ENCODE measurements around the gene PNPLA3.

The PNPLA3 gene

DNA sequence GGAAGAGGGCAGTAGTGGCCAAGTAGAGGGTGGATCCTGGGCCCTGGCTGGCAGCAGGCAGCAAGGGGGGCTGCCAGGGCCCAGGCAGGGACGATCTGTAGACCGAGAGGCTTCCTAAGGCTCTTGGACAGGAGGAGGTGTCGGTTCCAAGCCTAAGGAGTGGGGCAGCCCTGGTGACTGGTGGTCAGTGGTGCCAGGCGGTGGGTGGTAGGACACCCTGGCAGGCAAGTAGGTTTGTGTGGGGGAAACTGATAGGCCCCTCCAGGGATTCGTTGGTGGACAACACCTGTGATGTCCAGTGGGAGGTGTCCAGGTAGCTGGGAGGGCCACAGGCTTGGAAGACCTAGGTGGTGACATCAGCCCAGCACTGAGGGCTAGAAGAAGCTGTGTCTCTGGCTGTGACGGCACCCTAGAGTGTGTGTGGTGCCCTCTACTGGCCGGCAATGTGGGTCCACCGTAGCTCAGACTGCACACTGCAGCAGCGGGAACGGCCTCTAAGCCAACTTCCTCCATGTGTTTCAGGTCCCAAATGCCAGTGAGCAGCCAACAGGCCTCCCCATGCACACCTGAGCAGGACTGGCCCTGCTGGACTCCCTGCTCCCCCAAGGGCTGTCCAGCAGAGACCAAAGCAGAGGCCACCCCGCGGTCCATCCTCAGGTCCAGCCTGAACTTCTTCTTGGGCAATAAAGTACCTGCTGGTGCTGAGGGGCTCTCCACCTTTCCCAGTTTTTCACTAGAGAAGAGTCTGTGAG, 22.2 kb downstream of the PNPLA3 start:
- H3K9me3 ChIP-seq (ENCODE audit: control insufficient read depth, insufficient read depth, low read length): no peaks in the 10 kb centered on the region
- no peaks in the 10 kb centered on the region for H3K36me3 ChIP-seq (ENCODE audit: control insufficient read depth, low read length)
- H3K4me1 ChIP-seq (ENCODE audit: control insufficient read depth, low read length): peaks cover 3% of the 10 kb centered on the region; the same call in 1 of the 2 replicates
- no peaks in the 10 kb centered on the region for H3K79me2 ChIP-seq (ENCODE audit: control insufficient read depth, low read length)
- no peaks in the 10 kb centered on the region for H4K20me1 ChIP-seq (ENCODE audit: control insufficient read depth, insufficient read depth, low read depth, low read length)
- H3K9me2 ChIP-seq (replicated peaks; ENCODE audit: control insufficient read depth, low read length): no peaks in the 10 kb centered on the region
- no peak overlapping the region for H3K27ac ChIP-seq (ENCODE audit: low read depth, low read length)
- TF ChIP-seq EZH2phosphoT487 (IDR thresholded peaks at IDR 0.05; ENCODE audit: borderline replicate concordance, low read length): no peak
- TF ChIP-seq, protein P1, sequence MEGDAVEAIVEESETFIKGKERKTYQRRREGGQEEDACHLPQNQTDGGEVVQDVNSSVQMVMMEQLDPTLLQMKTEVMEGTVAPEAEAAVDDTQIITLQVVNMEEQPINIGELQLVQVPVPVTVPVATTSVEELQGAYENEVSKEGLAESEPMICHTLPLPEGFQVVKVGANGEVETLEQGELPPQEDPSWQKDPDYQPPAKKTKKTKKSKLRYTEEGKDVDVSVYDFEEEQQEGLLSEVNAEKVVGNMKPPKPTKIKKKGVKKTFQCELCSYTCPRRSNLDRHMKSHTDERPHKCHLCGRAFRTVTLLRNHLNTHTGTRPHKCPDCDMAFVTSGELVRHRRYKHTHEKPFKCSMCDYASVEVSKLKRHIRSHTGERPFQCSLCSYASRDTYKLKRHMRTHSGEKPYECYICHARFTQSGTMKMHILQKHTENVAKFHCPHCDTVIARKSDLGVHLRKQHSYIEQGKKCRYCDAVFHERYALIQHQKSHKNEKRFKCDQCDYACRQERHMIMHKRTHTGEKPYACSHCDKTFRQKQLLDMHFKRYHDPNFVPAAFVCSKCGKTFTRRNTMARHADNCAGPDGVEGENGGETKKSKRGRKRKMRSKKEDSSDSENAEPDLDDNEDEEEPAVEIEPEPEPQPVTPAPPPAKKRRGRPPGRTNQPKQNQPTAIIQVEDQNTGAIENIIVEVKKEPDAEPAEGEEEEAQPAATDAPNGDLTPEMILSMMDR (IDR thresholded peaks at IDR 0.05; ENCODE audit: low read depth, low read length, poor library complexity, severe bottlenecking): peak; percentile 95
- H3K4me2 ChIP-seq (ENCODE audit: low read length): peak overlapping the region; percentile 12; the same call in 1 of the 2 replicates
- peaks cover 8% of the 10 kb centered on the region; the same call in 1 of the 2 replicates for H3K27me3 ChIP-seq (ENCODE audit: control insufficient read depth, low read length)
- H3F3A ChIP-seq (ENCODE audit: control insufficient read depth, insufficient read depth): no peaks in the 10 kb centered on the region
- H3K4me3 ChIP-seq (ENCODE audit: low read length): no peak overlapping the region

DNA sequence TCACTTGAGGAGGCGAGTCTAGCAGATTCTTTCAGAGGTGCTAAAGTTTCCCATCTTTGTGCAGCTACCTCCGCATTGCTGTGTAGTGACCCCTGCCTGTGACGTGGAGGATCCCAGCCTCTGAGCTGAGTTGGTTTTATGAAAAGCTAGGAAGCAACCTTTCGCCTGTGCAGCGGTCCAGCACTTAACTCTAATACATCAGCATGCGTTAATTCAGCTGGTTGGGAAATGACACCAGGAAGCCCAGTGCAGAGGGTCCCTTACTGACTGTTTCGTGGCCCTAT, 22.7 kb downstream of the PNPLA3 start:
- H3K9me3 ChIP-seq (ENCODE audit: control insufficient read depth, insufficient read depth, low read length): no peaks in the 10 kb centered on the region
- no peaks in the 10 kb centered on the region for H4K20me1 ChIP-seq (ENCODE audit: control insufficient read depth, insufficient read depth, low read depth, low read length)
- H3K4me2 ChIP-seq (ENCODE audit: low read length): peak overlapping the region; percentile 12; the same call in 1 of the 2 replicates
- no peak overlapping the region for H3K4me3 ChIP-seq (ENCODE audit: low read length)
- no peaks in the 10 kb centered on the region for H3F3A ChIP-seq (ENCODE audit: control insufficient read depth, insufficient read depth)
- H3K27me3 ChIP-seq (ENCODE audit: control insufficient read depth, low read length): peaks cover 8% of the 10 kb centered on the region; the same call in 1 of the 2 replicates
- no peak overlapping the region for H3K27ac ChIP-seq (ENCODE audit: low read depth, low read length)
- no peaks in the 10 kb centered on the region for H3K79me2 ChIP-seq (ENCODE audit: control insufficient read depth, low read length)
- H3K36me3 ChIP-seq (ENCODE audit: control insufficient read depth, low read length): no peaks in the 10 kb centered on the region
- H3K4me1 ChIP-seq (ENCODE audit: control insufficient read depth, low read length): peaks cover 3% of the 10 kb centered on the region; the same call in 1 of the 2 replicates
- no peaks in the 10 kb centered on the region for H3K9me2 ChIP-seq (replicated peaks; ENCODE audit: control insufficient read depth, low read length)
- TF ChIP-seq EZH2phosphoT487 (IDR thresholded peaks at IDR 0.05; ENCODE audit: borderline replicate concordance, low read length): no peak
- TF ChIP-seq, protein P1 (IDR thresholded peaks at IDR 0.05; ENCODE audit: low read depth, low read length, poor library complexity, severe bottlenecking): no peak

DNA sequence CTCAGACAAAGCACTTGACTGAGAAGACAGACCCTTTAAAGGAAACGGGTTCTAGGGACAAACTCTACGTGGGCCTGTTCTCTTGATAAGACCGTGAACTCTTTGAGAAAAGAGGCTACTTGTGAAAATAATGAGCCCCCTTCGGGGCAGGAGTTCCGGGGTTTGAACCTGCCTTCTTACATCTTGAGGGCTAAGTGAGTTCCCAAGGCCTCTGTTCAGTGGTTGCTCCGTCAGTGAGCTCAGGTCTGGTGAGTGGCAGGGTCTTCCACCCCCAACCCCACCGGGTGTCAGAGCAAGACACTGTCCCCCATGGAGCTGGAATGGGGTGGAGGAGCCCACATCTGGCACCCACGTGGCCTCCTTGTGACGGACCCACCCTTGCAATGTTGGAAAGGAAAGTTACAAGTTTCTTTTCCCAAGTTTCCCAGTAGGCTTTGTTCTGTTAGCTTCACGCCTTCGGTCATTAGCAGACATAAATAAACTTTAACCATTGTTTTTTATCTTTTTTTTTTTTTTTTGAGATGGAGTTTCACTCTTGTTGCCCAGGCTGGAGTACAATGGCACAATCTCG, 25.3 kb downstream of the PNPLA3 start:
- no peak overlapping the region for H3K4me2 ChIP-seq (ENCODE audit: low read length)
- peaks cover 13% of the 10 kb centered on the region for H3K4me1 ChIP-seq (ENCODE audit: control insufficient read depth, low read length)
- H3K79me2 ChIP-seq (ENCODE audit: control insufficient read depth, low read length): peaks cover 9% of the 10 kb centered on the region
- no peaks in the 10 kb centered on the region for H3K9me2 ChIP-seq (replicated peaks; ENCODE audit: control insufficient read depth, low read length)
- peaks cover 4% of the 10 kb centered on the region; the same call in 1 of the 2 replicates for H3K27me3 ChIP-seq (ENCODE audit: control insufficient read depth, low read length)
- no peak overlapping the region for H3K27ac ChIP-seq (ENCODE audit: low read depth, low read length)
- H4K20me1 ChIP-seq (ENCODE audit: control insufficient read depth, insufficient read depth, low read depth, low read length): no peaks in the 10 kb centered on the region
- TF ChIP-seq, protein P1 (IDR thresholded peaks at IDR 0.05; ENCODE audit: low read depth, low read length, poor library complexity, severe bottlenecking): no peak
- TF ChIP-seq EZH2phosphoT487 (IDR thresholded peaks at IDR 0.05; ENCODE audit: borderline replicate concordance, low read length): no peak
- H3K36me3 ChIP-seq (ENCODE audit: control insufficient read depth, low read length): no peaks in the 10 kb centered on the region
- H3F3A ChIP-seq (ENCODE audit: control insufficient read depth, insufficient read depth): peaks cover 4% of the 10 kb centered on the region
- H3K9me3 ChIP-seq (ENCODE audit: control insufficient read depth, insufficient read depth, low read length): no peaks in the 10 kb centered on the region
- H3K4me3 ChIP-seq (ENCODE audit: low read length): no peak overlapping the region
